Neural progenitor cell (in vitro differentiated cells): ENCODE measurements around the gene KRTAP10-3. TPM values are rescaled to one million over a fixed set of nuclear protein-coding genes. Genes with fewer than 3 reads are reported as not detected.

ENCODE experiments used
- DNase-seq: peaks from one replicate; pipeline ENCODE4 v3.0.0-alpha.2; 2016; ENCODE audit warnings: low spot score
- H2AFZ ChIP-seq: fragments of 200-600 bp; sonication (generic); replicated peaks from 2 replicates; pipeline ENCODE4 v1.6.1; 2016; ENCODE audit warnings: antibody characterized with exemption
- H3F3A ChIP-seq: fragments of 200-600 bp; sonication (generic); 2 replicates; pipeline ENCODE4 v1.6.1; 2016; ENCODE audit warnings: antibody characterized with exemption, low read depth
- H3K27ac ChIP-seq: fragments of 200-600 bp; sonication (generic); 2 replicates; pipeline ENCODE4 v1.5.1; 2016; ENCODE audit warnings: mild to moderate bottlenecking
- H3K27me3 ChIP-seq: fragments of 200-600 bp; sonication (generic); 2 replicates; pipeline ENCODE4 v1.6.1; 2016; ENCODE audit warnings: mild to moderate bottlenecking, moderate library complexity
- H3K36me3 ChIP-seq: fragments of 200-600 bp; sonication (generic); 2 replicates; pipeline ENCODE4 v1.5.1; 2016
- H3K4me1 ChIP-seq: fragments of 200-600 bp; sonication (generic); 2 replicates; pipeline ENCODE4 v1.6.1; 2016; ENCODE audit warnings: mixed run types
- H3K4me2 ChIP-seq: fragments of 200-600 bp; sonication (generic); 2 replicates; pipeline ENCODE4 v1.6.1; 2016
- H3K4me3 ChIP-seq: fragments of 200-600 bp; sonication (generic); 2 replicates; pipeline ENCODE4 v1.5.1; 2016
- H3K79me2 ChIP-seq: fragments of 200-600 bp; sonication (generic); 2 replicates; pipeline ENCODE4 v1.6.1; 2016; ENCODE audit warnings: low read depth
- H3K9ac ChIP-seq: fragments of 200-600 bp; sonication (generic); 2 replicates; pipeline ENCODE4 v1.6.1; 2016
- H3K9me3 ChIP-seq: fragments of 200-600 bp; sonication (generic); 2 replicates; pipeline ENCODE4 v1.5.1; 2016; ENCODE audit warnings: low read depth
- H4K20me1 ChIP-seq: fragments of 200-600 bp; sonication (generic); 2 replicates; pipeline ENCODE4 v1.6.1; 2016; ENCODE audit warnings: low read depth
- H3K27ac Mint-ChIP-seq: 3 replicates; pipeline ENCODE4 v1.8.0; 2021; ENCODE audit warnings: mixed read lengths
- H3K27me3 Mint-ChIP-seq: 2 replicates; pipeline ENCODE4 v1.8.0; 2022; ENCODE audit warnings: low read depth, mild to moderate bottlenecking, inconsistent platforms, moderate library complexity, mixed read lengths; ENCODE audit not compliant: insufficient read depth
- H3K36me3 Mint-ChIP-seq: 3 replicates; pipeline ENCODE4 v1.8.0; 2021; ENCODE audit warnings: mixed read lengths
- H3K4me1 Mint-ChIP-seq: 3 replicates; pipeline ENCODE4 v1.8.0; 2021; ENCODE audit warnings: mixed read lengths
- H3K4me3 Mint-ChIP-seq: 3 replicates; pipeline ENCODE4 v1.8.0; 2021; ENCODE audit warnings: mild to moderate bottlenecking, moderate library complexity, mixed read lengths
- H3K9me3 Mint-ChIP-seq: 3 replicates; pipeline ENCODE4 v1.8.0; 2020; ENCODE audit warnings: mixed read lengths
- CTCF ChIP-seq: fragments of 200-600 bp; sonication (generic); IDR thresholded peaks from 2 replicates; pipeline ENCODE4 v1.5.1; 2017; ENCODE audit warnings: antibody characterized with exemption, mild to moderate bottlenecking
- EZH2 ChIP-seq: fragments of 200-600 bp; sonication (generic); IDR thresholded peaks from 2 replicates; pipeline ENCODE4 v1.6.1; 2017; ENCODE audit warnings: antibody characterized with exemption, mild to moderate bottlenecking, moderate library complexity
- EZH2phosphoT487 ChIP-seq: fragments of 200-600 bp; sonication (generic); IDR thresholded peaks from 2 replicates; pipeline ENCODE4 v1.6.1; 2017; ENCODE audit warnings: antibody characterized with exemption
- total RNA-seq: library from RNA; depleted of rRNA; stranded (reverse); fragments of >200 nt; gene quantifications from 2 replicates; pipeline ENCODE4 v1.2.3, GENCODE V29; 2015; ENCODE audit warnings: low replicate concordance

KRTAP10-3 gene
- total RNA-seq, 1 donor from 2014 or later, result not detected

GRCh38 chr21:44524414-44525371 lies 33.9 kb downstream of the KRTAP10-3 start:
- Mint-ChIP-seq H3K4me3 (no peak overlapping the region), H3K4me1 (no peaks in the 10 kb centered on the region), H3K36me3 (no peaks in the 10 kb centered on the region), H3K9me3 (no peaks in the 10 kb centered on the region), H3K27me3 (peaks cover 4% of the 10 kb centered on the region), H3K27ac (no peak overlapping the region)
- Histone ChIP-seq H3K4me1 (no peaks in the 10 kb centered on the region), H3K4me2 (no peak overlapping the region), H3K9ac (no peak overlapping the region), H3K36me3 (no peaks in the 10 kb centered on the region), H3K27me3 (no peaks in the 10 kb centered on the region), H3K27ac (no peak overlapping the region), H3F3A (no peaks in the 10 kb centered on the region), H2AFZ (no peak overlapping the region), H4K20me1 (no peaks in the 10 kb centered on the region), H3K79me2 (no peaks in the 10 kb centered on the region), H3K4me3 (no peak overlapping the region), H3K9me3 (no peaks in the 10 kb centered on the region)
- no peak for DNase-seq
- TF ChIP-seq EZH2phosphoT487 (no peak), CTCF (no peak), EZH2 (no peak)

GRCh38 chr21:44523567-44524413 lies 34.8 kb downstream of the KRTAP10-3 start:
- DNase-seq, result no peak
- Histone ChIP-seq H3K9me3 (no peaks in the 10 kb centered on the region), H2AFZ (no peak overlapping the region), H3K79me2 (no peaks in the 10 kb centered on the region), H3K27me3 (no peaks in the 10 kb centered on the region), H3F3A (no peaks in the 10 kb centered on the region), H3K9ac (no peak overlapping the region), H3K4me1 (no peaks in the 10 kb centered on the region), H3K4me3 (no peak overlapping the region), H3K36me3 (no peaks in the 10 kb centered on the region), H3K4me2 (no peak overlapping the region), H3K27ac (no peak overlapping the region), H4K20me1 (no peaks in the 10 kb centered on the region)
- Mint-ChIP-seq H3K4me1 (no peaks in the 10 kb centered on the region), H3K27ac (no peak overlapping the region), H3K27me3 (peaks cover under 1% of the 10 kb centered on the region), H3K9me3 (peaks cover 4% of the 10 kb centered on the region), H3K36me3 (no peaks in the 10 kb centered on the region), H3K4me3 (no peak overlapping the region)
- TF ChIP-seq EZH2phosphoT487 (no peak), CTCF (no peak), EZH2 (no peak)

GRCh38 chr21:44522753-44523204 lies 35.8 kb downstream of the KRTAP10-3 start:
- Histone ChIP-seq H3K27ac (no peak overlapping the region), H3K79me2 (no peaks in the 10 kb centered on the region), H4K20me1 (no peaks in the 10 kb centered on the region), H3K27me3 (no peaks in the 10 kb centered on the region), H3K9me3 (no peaks in the 10 kb centered on the region), H3K4me3 (no peak overlapping the region), H3K4me1 (no peaks in the 10 kb centered on the region), H3K4me2 (no peak overlapping the region), H3K9ac (no peak overlapping the region), H2AFZ (no peak overlapping the region), H3F3A (no peaks in the 10 kb centered on the region), H3K36me3 (no peaks in the 10 kb centered on the region)
- Mint-ChIP-seq H3K9me3 (peaks cover 4% of the 10 kb centered on the region), H3K27me3 (no peaks in the 10 kb centered on the region), H3K4me1 (no peaks in the 10 kb centered on the region), H3K4me3 (no peak overlapping the region), H3K27ac (no peak overlapping the region), H3K36me3 (no peaks in the 10 kb centered on the region)
- DNase-seq, result no peak
- TF ChIP-seq CTCF (no peak), EZH2 (no peak), EZH2phosphoT487 (no peak)
